PC-3 (cell line): Measurements from ENCODE around the gene LDLRAD1. TPM values are rescaled to one million over a fixed set of nuclear protein-coding genes. Genes with fewer than 3 reads are reported as not detected.

Experiments used
- ATAC-seq: fragments of 200-7000 bp; cut with Tn5 transposase; 2 replicates; pipeline ENCODE4 v1.9.1; 2020; ENCODE audit warnings: mild to moderate bottlenecking, moderate library complexity
- BruUV-seq: library from RNA; stranded (reverse); fragments of 400-500 nt; replicated peaks from 2 replicates; lab custom pipeline; 2021; lab: Mats Ljungman, UMichigan
- CTCF ChIA-PET: fragments of 300-600 bp; sonication (Branson Sonifier 250); formaldehyde crosslinking; loops from one replicate; lab custom pipeline; 2022; ENCODE audit warnings: antibody characterized with exemption; lab: Charles Lee
- POLR2A ChIA-PET: fragments of 300-600 bp; sonication (Branson Sonifier 250); formaldehyde crosslinking; loops from one replicate; lab custom pipeline; 2022; ENCODE audit warnings: antibody characterized with exemption; ENCODE audit not compliant: unreplicated experiment; lab: Charles Lee
- DNase-seq: peaks from one replicate; pipeline ENCODE4 v3.0.0-alpha.2; 2015
- H2AFZ ChIP-seq: fragments of 300-600 bp; sonication (generic); 2 replicates; pipeline ENCODE4 v1.6.0; 2016; ENCODE audit warnings: antibody characterized with exemption, low read length
- H3F3A ChIP-seq: fragments of 300-600 bp; sonication (generic); one replicate; pipeline ENCODE4 v1.6.0; 2017; ENCODE audit warnings: antibody characterized with exemption, low read length, control low read depth, mild to moderate bottlenecking; ENCODE audit not compliant: unreplicated experiment
- H3K27ac ChIP-seq: fragments of 300-600 bp; sonication (generic); 2 replicates; pipeline ENCODE4 v1.5.1; 2016; ENCODE audit warnings: mild to moderate bottlenecking, low read length
- H3K27me3 ChIP-seq: fragments of 300-600 bp; sonication (generic); 2 replicates; pipeline ENCODE4 v1.6.1; 2016; ENCODE audit warnings: low read length, mixed read lengths
- H3K36me3 ChIP-seq: fragments of 300-600 bp; sonication (generic); 2 replicates; pipeline ENCODE4 v1.6.1; 2016; ENCODE audit warnings: low read depth, mixed run types, low read length, mixed read lengths
- H3K4me1 ChIP-seq: fragments of 300-600 bp; sonication (generic); 2 replicates; pipeline ENCODE4 v1.5.1; 2016; ENCODE audit warnings: low read length; ENCODE audit not compliant: insufficient read depth
- H3K4me2 ChIP-seq: fragments of 300-600 bp; sonication (generic); 2 replicates; pipeline ENCODE4 v1.6.0; 2016; ENCODE audit warnings: low read length
- H3K4me3 ChIP-seq: fragments of 300-600 bp; sonication (generic); 2 replicates; pipeline ENCODE4 v1.5.1; 2016; ENCODE audit warnings: mild to moderate bottlenecking, low read length, mixed read lengths
- H3K79me2 ChIP-seq: fragments of 300-600 bp; sonication (generic); 2 replicates; pipeline ENCODE4 v1.6.1; 2017; ENCODE audit warnings: low read length, mixed read lengths
- H3K9ac ChIP-seq: fragments of 300-600 bp; sonication (generic); 2 replicates; pipeline ENCODE4 v1.6.0; 2016; ENCODE audit warnings: mild to moderate bottlenecking, low read length
- H3K9me2 ChIP-seq: fragments of 300-600 bp; sonication (generic); replicated peaks from 2 replicates; pipeline ENCODE4 v1.6.1; 2016; ENCODE audit warnings: mixed run types, low read length, mixed read lengths
- H3K9me3 ChIP-seq: fragments of 300-600 bp; sonication (generic); 2 replicates; pipeline ENCODE4 v1.6.1; 2016; ENCODE audit warnings: low read length, mixed read lengths
- H4K20me1 ChIP-seq: fragments of 300-600 bp; sonication (generic); 2 replicates; pipeline ENCODE4 v1.6.1; 2016; ENCODE audit warnings: low read length, mixed read lengths
- CTCF ChIP-seq: fragments of 300-600 bp; sonication (generic); conservative IDR thresholded peaks from 2 replicates; pipeline ENCODE4 v1.5.1; 2017; ENCODE audit warnings: antibody characterized with exemption, low read depth, mild to moderate bottlenecking, low read length
- EZH2 ChIP-seq: fragments of 300-600 bp; sonication (generic); IDR thresholded peaks from one replicate; pipeline ENCODE4 v1.6.1; 2017; ENCODE audit warnings: antibody characterized with exemption, mild to moderate bottlenecking, low read length; ENCODE audit not compliant: unreplicated experiment
- EZH2phosphoT487 ChIP-seq: fragments of 300-600 bp; sonication (generic); IDR thresholded peaks from 2 replicates; pipeline ENCODE4 v1.6.1; 2018; ENCODE audit warnings: mild to moderate bottlenecking, antibody characterized with exemption, low read length, borderline replicate concordance
- intact Hi-C: fragments of 100-400 bp; cut with micrococcal nuclease; formaldehyde crosslinking; loops from 2 replicates; pipeline ENCODE4 v1.9.0; 2023
- total RNA-seq: library from RNA; depleted of rRNA; stranded (reverse); fragments of >200 nt; gene quantifications from 2 replicates; pipeline ENCODE4 v1.2.3, GENCODE V29; 2014

LDLRAD1 gene
- total RNA-seq, 1 experiment from 2014 or later: not detected

GRCh38 chr1:54008876-54009275 is 9.1 kb downstream of the LDLRAD1 start:
- Histone ChIP-seq H3K9ac (no peak overlapping the region), H4K20me1 (no peaks in the 10 kb centered on the region), H3K9me3 (no peaks in the 10 kb centered on the region), H3K79me2 (no peaks in the 10 kb centered on the region), H3K4me2 (no peak overlapping the region), H3K9me2 (no peaks in the 10 kb centered on the region), H3K4me3 (no peak overlapping the region), H3F3A (no peaks in the 10 kb centered on the region), H3K27me3 (no peaks in the 10 kb centered on the region), H3K27ac (no peak overlapping the region), H3K36me3 (no peaks in the 10 kb centered on the region), H2AFZ (no peak overlapping the region), H3K4me1 (no peaks in the 10 kb centered on the region)
- DNase-seq (no peak), ATAC-seq (no peak)
- TF ChIP-seq EZH2 (no peak), EZH2phosphoT487 (no peak), CTCF (no peak)
- BruUV-seq: no TSS peak
- POLR2A ChIA-PET: no interaction called here
- intact Hi-C loops: no loop called here
- CTCF ChIA-PET: no interaction called here

GRCh38 chr1:54007613-54008012 is 10.4 kb downstream of the LDLRAD1 start:
- no TSS peak for BruUV-seq
- intact Hi-C loops: no loop called here
- Histone ChIP-seq H3K9me3 (no peaks in the 10 kb centered on the region), H2AFZ (no peak overlapping the region), H3K79me2 (no peaks in the 10 kb centered on the region), H3K27ac (no peak overlapping the region), H3K9me2 (no peaks in the 10 kb centered on the region), H3K4me2 (no peak overlapping the region), H3F3A (no peaks in the 10 kb centered on the region), H3K36me3 (no peaks in the 10 kb centered on the region), H3K4me1 (no peaks in the 10 kb centered on the region), H4K20me1 (no peaks in the 10 kb centered on the region), H3K27me3 (no peaks in the 10 kb centered on the region), H3K9ac (no peak overlapping the region), H3K4me3 (no peak overlapping the region)
- ChIA-PET POLR2A (no interaction called here), CTCF (no interaction called here)
- no peak for TF ChIP-seq CTCF
- no peak for TF ChIP-seq EZH2
- no peak for TF ChIP-seq EZH2phosphoT487
- ATAC-seq (no peak), DNase-seq (no peak)

- H3K9me2 ChIP-seq: no peaks in the 10 kb centered on the region
- ATAC-seq (no peak), DNase-seq (no peak)
- no peak overlapping the region for H3K9ac ChIP-seq
- no peaks in the 10 kb centered on the region for H3K9me3 ChIP-seq
- H3K4me1 ChIP-seq: no peaks in the 10 kb centered on the region
- no peak for TF ChIP-seq EZH2phosphoT487
- no peak for TF ChIP-seq CTCF
- no peak for TF ChIP-seq EZH2
- no peaks in the 10 kb centered on the region for H3K79me2 ChIP-seq
- CTCF ChIA-PET: no interaction called here
- H3K4me3 ChIP-seq: no peak overlapping the region
- H4K20me1 ChIP-seq: no peaks in the 10 kb centered on the region
- no peaks in the 10 kb centered on the region for H3K27me3 ChIP-seq
- intact Hi-C loops: no loop called here
- H3K36me3 ChIP-seq: no peaks in the 10 kb centered on the region
- H2AFZ ChIP-seq: no peak overlapping the region
- H3K27ac ChIP-seq: no peak overlapping the region
- POLR2A ChIA-PET: no interaction called here
- H3K4me2 ChIP-seq: no peak overlapping the region
- no peaks in the 10 kb centered on the region for H3F3A ChIP-seq
- BruUV-seq: no TSS peak
Measured at GRCh38 chr1:54006508-54006907, 11.5 kb downstream of the LDLRAD1 start.
